Skin epidermis (tissue), 12 donors: Measurements from ENCODE around the gene AIG1.
"Not testable (repeated sequence)": the region's sequence is repeated elsewhere in the genome, so short reads cannot be mapped to it uniquely, and the experiment has no call there.

ENCODE experiments used
- H3K27ac ChIP-seq, 21 experiments: fragments of 200-600 bp; sonication (generic) in 11 of 21; one replicate each; pipeline ENCODE4 v1.5.0; 2020; ENCODE audit warnings: mild to moderate bottlenecking in 3 of 21, inconsistent platforms in 2 of 21, moderate library complexity in 2 of 21
- H3K4me3 ChIP-seq, 7 experiments: fragments of 200-600 bp; sonication (generic) in 2 of 7; one replicate each; pipeline ENCODE4 v1.5.0; 2020; ENCODE audit warnings: inconsistent platforms in 2 of 7, mild to moderate bottlenecking in 2 of 7, moderate library complexity in 1 of 7

AIG1 gene

GRCh38 chr6:143290206-143290605 is 229.5 kb downstream of the AIG1 start:
- no peak overlapping the region for H3K27ac ChIP-seq
- H3K4me3 ChIP-seq, result no peak overlapping the region

GRCh38 chr6:143293523-143293922 is 232.8 kb downstream of the AIG1 start:
- no peak overlapping the region for H3K27ac ChIP-seq

DNA sequence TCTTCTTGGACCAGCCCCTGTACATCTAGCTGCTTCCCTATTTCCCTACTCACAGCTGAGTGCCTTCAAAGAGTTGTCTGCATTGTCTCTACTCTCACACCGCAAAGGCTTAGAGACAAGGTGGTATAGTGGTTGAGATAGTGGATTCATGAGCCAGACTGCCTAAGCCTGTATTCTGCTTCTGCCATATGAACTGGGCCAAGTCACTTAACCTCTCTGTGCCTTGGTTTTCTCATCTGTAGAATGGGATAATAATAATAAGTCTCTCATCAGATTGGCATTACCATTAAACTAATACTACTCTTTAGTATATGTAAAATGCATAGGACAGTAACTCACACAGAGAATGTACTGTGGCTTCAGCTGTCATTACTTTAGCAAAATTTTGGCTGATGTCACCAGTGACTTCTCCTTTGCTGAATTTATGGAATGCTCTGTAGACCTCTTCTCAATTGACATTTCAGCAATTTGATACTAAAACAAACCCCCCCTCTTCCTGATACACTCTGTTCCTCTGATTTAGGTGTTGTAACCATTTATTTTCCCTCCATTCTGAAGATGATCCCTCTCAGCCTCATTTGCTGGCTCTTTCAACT is 233.7 kb downstream of the AIG1 start:
- Histone ChIP-seq H3K4me3 (no peak overlapping the region), H3K27ac (no peak overlapping the region)

More at GRCh38 chr6:143293523-143293922, 232.8 kb downstream of the AIG1 start:
- H3K4me3 ChIP-seq, result no peak overlapping the region

GRCh38 chr6:143295932-143296331 is 235.2 kb downstream of the AIG1 start:
- Histone ChIP-seq H3K27ac (no peak overlapping the region), H3K4me3 (no peak overlapping the region)

DNA sequence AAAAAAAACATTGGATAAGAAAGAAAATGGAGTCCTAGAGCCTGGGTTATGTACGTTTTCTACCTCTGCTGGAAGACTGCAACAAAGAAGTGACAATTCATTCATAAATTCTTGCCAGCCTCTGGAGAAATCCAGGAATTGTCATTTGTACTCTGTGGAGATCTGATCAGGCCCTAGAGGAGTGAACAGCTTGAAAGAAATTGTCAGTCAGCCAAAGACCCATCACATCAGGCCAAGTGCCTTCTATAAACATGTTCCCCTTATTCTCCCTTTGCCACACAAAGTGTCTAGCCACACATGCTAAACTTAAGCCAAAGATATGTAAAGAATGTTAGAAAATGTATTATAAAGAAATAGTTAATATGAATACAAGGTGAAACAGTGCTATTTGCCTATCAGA is 237.4 kb downstream of the AIG1 start:
- Histone ChIP-seq H3K4me3 (no peak overlapping the region), H3K27ac (no peak overlapping the region)

DNA sequence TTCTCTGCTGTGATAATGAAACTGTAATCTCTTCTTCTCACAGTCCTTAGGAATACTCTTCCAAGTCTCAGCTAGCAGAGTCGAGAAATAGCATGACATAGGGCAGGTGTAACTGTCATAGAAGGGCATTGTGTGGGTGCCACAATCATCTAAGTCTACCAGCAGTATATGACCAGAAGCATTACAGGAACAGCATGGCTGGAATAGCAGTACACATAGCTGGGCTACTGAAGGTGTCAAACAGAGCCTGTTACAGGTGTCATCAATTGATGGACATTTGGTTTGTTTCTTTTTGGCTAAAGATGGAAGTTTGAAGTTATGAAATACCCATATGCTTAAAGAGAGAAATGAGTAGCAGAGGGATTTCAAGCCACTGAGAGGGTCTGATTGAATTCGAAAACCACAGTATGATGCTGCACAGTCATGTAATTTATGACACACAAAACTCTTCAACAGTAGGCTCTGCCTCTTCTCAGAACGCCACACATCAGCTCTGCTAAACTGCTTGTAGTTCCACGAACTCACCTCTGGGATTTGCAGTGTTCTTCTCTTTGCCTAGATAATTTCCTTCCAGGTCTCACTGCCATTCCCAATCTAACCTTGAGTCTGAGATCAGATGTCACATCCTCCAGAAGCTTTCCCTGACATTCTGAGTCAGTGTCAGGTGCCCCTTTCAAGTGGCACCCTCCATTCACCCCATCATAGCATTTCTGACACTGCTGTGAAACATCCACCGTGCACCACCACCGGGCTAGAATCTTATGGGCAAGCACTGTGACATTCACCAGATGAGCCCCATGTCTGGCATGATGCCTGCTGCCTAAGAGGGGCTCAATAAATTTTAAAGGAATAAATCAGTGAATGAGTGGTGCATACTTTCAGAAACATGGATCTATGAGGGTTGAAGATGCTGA is 238.8 kb downstream of the AIG1 start:
- no peak overlapping the region for H3K4me3 ChIP-seq
- H3K27ac ChIP-seq, result no peak overlapping the region

- Histone ChIP-seq H3K4me3 (no peak overlapping the region), H3K27ac (no peak overlapping the region)
Measured at GRCh38 chr6:143301188-143301587, 240.5 kb downstream of the AIG1 start.

DNA sequence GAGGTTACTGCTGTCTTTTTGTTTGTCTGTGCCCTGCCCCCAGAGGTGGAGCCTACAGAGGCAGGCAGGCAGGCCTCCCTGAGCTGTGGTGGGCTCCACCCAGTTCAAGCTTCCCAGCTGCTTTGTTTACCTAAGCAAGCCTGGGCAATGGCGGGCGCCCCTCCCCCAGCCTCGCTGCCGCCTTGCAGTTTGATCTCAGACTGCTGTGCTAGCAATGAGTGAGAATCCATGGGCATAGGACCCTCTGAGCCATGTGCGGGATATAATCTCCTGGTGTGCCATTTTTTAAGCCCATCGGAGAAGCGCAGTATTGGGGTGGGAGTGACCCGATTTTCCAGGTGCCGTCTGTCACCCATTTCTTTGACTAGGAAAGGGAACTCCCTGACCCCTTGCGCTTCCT is 247.1 kb downstream of the AIG1 start:
- H3K27ac ChIP-seq, H3K4me3 ChIP-seq: not testable (repeated sequence)

- no peak overlapping the region for H3K4me3 ChIP-seq
Measured at GRCh38 chr6:143313163-143313562, 252.5 kb downstream of the AIG1 start.

GRCh38 chr6:143321491-143322086 is 260.9 kb downstream of the AIG1 start:
- no peak overlapping the region for H3K27ac ChIP-seq
- H3K4me3 ChIP-seq, result no peak overlapping the region

More at GRCh38 chr6:143313163-143313562, 252.5 kb downstream of the AIG1 start:
- no peak overlapping the region for H3K27ac ChIP-seq

DNA sequence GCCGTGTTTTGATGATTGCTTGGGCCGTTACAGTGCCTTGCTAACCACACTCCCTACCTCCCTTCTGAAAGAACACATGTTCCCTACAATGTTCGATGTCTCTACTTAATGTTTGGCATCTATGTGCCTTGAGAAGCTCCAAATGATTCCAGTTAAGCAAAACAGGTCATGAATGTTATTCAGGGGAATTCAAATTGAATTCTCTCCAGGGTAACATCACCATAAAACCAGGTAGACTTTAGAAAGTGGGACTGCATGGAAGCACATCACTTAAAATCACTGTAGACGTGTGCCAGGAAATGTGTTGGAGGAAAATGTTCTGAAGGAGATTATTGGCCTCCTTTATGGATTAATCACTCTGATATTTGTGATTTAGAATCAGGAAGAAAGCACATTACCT is 261.7 kb downstream of the AIG1 start:
- Histone ChIP-seq H3K27ac (no peak overlapping the region), H3K4me3 (no peak overlapping the region)

GRCh38 chr6:143323729-143324470 is 263.2 kb downstream of the AIG1 start:
- Histone ChIP-seq H3K4me3 (no peak overlapping the region), H3K27ac (peak overlapping the region in 2 of 21 experiments; percentile 1 to 74)

DNA sequence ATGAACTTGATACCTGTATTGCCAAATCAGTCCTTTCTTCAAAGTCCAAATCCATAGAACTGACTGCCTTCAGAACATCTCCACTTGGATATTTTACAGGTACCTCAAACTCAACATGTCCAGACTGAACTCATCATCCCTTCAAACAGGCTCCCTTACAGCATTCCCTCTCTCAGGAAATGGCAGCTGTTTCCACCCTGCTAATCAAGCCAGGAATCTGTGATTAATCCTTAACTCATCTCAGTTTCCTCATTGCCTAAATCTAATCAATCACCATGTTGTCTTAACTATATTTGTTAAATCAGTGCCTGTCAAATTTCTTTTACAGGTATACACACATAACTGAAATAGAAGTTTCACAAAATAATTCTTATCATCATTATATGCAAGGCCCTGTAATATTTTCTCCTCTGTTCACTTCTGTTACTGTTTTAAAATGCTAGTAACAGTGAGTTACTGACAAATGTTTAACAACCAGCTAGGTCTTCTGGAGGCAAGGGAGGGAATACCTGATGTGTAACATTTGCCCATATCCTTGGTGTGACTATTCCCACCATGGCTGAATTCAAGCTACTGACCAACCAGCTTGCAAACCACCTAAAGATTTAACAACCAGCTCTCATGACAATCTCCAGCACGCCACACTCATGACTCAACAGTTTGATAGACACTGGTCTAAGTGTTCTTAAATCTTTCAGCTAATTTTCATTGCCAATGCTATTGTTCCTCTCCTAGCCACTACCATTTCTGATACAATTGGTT is 264.9 kb downstream of the AIG1 start:
- Histone ChIP-seq H3K27ac (peak overlapping the region in 10 of 21 experiments; percentile 1 to 74 (median 51)), H3K4me3 (no peak overlapping the region)

- Histone ChIP-seq H3K4me3 (no peak overlapping the region), H3K27ac (peak overlapping the region in 7 of 21 experiments; percentile 1 to 71 (median 53))
Measured at GRCh38 chr6:143328876-143329275, 268.2 kb downstream of the AIG1 start.

DNA sequence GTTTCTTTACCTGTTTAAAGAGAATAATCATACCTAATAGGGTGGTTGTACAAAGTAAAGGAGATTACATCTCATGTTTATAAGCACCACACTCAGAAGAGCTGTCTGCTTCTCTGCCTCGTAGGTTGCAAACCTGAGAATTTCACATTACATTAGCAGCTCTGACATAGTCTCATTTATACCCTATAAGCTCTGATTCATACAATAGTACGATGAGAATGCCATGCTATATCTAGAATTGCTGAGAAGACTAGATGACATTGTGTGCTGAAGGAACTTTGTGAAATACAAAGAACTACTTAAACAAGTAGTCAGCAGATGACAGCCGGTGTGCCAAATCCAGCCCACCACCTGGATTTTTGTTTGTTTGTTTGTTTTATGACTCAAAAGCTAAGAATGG is 268.6 kb downstream of the AIG1 start:
- Histone ChIP-seq H3K4me3 (no peak overlapping the region), H3K27ac (peak overlapping the region in 8 of 21 experiments; percentile 1 to 71 (median 50))

GRCh38 chr6:143331362-143331761 is 270.7 kb downstream of the AIG1 start:
- peak overlapping the region in 1 of 21 experiments; percentile 17 for H3K27ac ChIP-seq
- H3K4me3 ChIP-seq, result no peak overlapping the region

GRCh38 chr6:143332153-143332845 is 271.6 kb downstream of the AIG1 start:
- peak overlapping the region in 8 of 21 experiments; percentile 6 to 80 (median 47) for H3K27ac ChIP-seq

GRCh38 chr6:143333081-143333480 is 272.4 kb downstream of the AIG1 start:
- H3K27ac ChIP-seq, result peak overlapping the region in 11 of 21 experiments; percentile 6 to 80 (median 49)
- no peak overlapping the region for H3K4me3 ChIP-seq

More at GRCh38 chr6:143332153-143332845, 271.6 kb downstream of the AIG1 start:
- no peak overlapping the region for H3K4me3 ChIP-seq
